Putamen (tissue), 1 donor: Measurements from ENCODE around the gene CHRM5.

Experiments used
- DNase-seq: peaks from one replicate; pipeline ENCODE4 v3.0.0-alpha.2; 2016; ENCODE audit warnings: low spot score

The CHRM5 gene

DNA sequence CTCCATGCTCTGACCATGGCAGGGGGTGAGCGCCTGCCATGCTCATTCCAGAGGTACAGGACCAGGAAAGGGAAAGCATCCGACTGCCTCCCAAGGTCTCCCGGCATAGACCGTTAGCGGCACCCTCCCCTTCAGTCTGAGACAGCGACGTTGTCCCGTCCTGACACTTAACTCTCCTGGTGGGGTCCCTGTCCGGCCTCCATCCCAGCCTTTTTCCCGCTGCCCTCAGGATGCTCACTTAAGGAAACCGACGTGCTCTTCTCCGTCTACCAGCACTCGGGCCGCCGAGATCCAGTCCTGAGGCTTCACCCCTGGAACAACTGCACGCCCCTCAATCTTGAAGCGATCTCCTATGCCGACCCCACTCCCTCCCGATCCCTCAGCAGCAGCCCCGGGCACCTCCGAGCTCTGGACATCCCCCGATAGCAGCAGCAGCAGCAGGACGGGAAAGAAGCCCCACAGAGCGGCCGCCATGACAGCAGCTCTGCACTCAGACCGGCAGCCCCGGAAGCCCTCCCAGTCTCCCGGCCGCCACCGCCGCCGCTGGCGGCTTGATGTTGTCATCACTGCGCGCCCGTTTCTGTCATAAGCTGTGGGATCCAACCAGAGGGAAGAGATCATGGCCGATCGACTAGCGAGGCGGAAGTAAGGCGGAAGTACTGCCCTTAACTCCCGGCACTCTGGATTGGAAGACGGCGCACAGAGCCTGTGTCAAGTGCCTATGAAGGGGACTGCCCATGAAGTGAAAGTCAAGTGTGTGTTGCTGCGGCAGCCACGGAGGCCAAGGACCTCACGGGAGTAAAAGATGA, 133.3 kb downstream of the CHRM5 start, which contains the start of the genes EMC7 and PGBD4:
TSS of gene EMC7 (minus strand) at position 497 of the 809 bp plus-strand sequence. CDS start at position 474, 23 bp downstream.
TSS of gene PGBD4 (plus strand) at position 718 of the 809 bp plus-strand sequence. CDS start 449 bp downstream, outside the sequence.
- peak; percentile 98 for DNase-seq

GRCh38 chr15:34102175-34102925, 134.1 kb downstream of the CHRM5 start:
- DNase-seq: no peak

DNA sequence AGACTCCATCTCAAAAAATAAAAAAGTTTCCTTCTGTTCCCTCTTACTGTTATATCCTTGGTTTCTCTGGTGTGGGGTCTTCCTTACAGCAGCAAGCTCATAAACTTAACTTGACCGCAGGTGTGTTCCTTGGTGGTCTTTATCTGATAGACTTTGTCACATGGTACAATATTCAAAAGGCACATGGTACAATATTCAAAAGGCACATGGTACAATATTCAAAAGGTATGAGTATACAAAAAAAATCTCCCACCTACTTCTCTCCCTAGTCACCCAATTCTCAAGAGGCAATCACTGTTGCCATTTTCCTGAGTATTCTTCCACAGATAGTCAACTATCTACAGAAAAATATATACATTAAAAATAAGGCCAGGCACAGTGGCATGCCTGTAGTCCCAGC, 138.1 kb downstream of the CHRM5 start:
- DNase-seq: no peak

DNA sequence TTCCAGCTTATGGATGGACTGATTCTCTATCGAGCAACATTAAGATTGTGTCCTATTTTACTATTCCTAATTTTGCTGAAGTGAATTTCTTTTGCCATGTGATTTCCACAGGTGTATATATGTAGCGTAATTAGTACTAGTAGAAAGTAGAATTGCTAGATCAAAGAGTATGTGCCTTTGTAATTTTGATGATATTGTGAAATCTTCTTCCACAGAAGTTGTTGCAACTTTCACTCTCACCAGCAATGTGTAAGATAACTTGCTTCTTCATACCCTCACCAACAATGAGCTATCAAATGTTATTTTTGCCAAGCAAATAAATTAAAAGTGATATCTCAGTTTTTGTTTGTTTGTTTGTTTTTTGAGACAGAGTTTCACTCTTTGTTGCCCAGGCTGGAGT, 139.0 kb downstream of the CHRM5 start:
- no peak for DNase-seq

- no peak for DNase-seq
Observed at GRCh38 chr15:34109797-34110663, 141.7 kb downstream of the CHRM5 start.

GRCh38 chr15:34111488-34111887, 143.2 kb downstream of the CHRM5 start:
- DNase-seq: no peak

GRCh38 chr15:34114215-34114614, 145.9 kb downstream of the CHRM5 start:
- DNase-seq: no peak

DNA sequence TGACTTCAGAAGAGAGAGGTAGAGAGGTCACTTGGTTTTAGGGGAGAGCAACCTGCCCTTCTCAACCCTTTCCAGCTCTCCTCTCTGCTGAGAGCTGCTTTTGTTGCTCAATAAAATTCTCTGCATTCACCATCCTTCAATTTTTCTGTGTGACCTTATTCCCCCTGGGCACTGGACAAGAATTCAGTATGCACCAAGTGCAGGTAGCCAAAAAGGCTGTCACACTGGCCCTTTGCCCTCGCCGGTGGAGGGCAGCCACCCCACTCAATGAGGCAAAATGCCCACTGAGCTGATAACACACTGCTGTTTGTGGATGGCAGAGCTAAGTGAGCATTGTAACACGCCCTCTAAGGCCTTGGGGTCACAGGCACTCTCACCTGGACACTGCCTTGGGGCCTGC, 146.4 kb downstream of the CHRM5 start:
- DNase-seq: no peak

DNA sequence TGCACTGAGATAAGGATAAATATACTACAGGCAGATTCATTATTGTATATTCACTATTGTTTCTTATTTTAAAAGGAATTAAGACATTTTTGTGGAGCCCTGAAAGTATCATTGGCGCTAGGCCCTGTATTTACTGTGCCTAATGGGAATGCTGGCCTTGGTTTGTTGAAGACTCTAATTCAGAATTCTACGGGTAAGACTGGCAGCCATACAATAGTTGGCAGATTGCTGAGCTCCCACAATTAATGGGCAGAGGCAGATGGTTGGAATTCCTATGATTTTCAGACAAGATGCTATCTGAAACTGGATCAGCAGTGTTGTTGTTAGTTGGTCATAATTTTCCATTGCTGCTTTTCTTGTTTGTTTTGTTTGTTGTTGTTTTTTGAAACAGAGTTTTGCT, 148.3 kb downstream of the CHRM5 start:
- DNase-seq: no peak
